HG02759 (cell line): ENCODE data around the gene PCDHGB2.
"Not testable (repeated sequence)": the region's sequence is repeated elsewhere in the genome, so short reads cannot be mapped to it uniquely, and the experiment has no call there.

Experiments
- ATAC-seq: cut with Tn5 transposase; IDR thresholded peaks from one replicate; pipeline ENCODE4 v1.9.1; 2021; ENCODE audit warnings: mild to moderate bottlenecking, moderate library complexity; ENCODE audit not compliant: unreplicated experiment

PCDHGB2 gene

GRCh38 chr5:141349917-141350619 is 9.7 kb upstream of the PCDHGB2 start, which contains the start of gene PCDHGB1:
PCDHGB1 (plus strand) TSS chr5:141350099; CDS start chr5:141350261, 162 bp downstream.
- ATAC-seq = no peak

GRCh38 chr5:141351591-141351990 is 8.2 kb upstream of the PCDHGB2 start:
- ATAC-seq = no peak

- no peak for ATAC-seq
Observed at GRCh38 chr5:141354900-141355469, 4.8 kb upstream of the PCDHGB2 start, which contains the start of gene PCDHGA4. PCDHGA4 (plus strand) TSS chr5:141355021; CDS start chr5:141355108, 87 bp downstream.

GRCh38 chr5:141355641-141356040 is 4.2 kb upstream of the PCDHGB2 start:
- no peak for ATAC-seq

GRCh38 chr5:141356133-141356532 is 3.7 kb upstream of the PCDHGB2 start:
- ATAC-seq = no peak

- no peak for ATAC-seq
Observed at GRCh38 chr5:141356950-141357349, 2.8 kb upstream of the PCDHGB2 start.

- ATAC-seq = no peak
Observed at GRCh38 chr5:141360685-141361084, 891 bp downstream of the PCDHGB2 start.

GRCh38 chr5:141362719-141363118 is 2.9 kb downstream of the PCDHGB2 start:
- ATAC-seq = no peak

GRCh38 chr5:141363952-141364660 is 4.3 kb downstream of the PCDHGB2 start, which contains the start of gene PCDHGA5:
PCDHGA5 (plus strand) TSS chr5:141364162; CDS start chr5:141364331, 169 bp downstream.
- ATAC-seq = no peak

GRCh38 chr5:141366016-141366896 is 6.5 kb downstream of the PCDHGB2 start:
- ATAC-seq = no peak

GRCh38 chr5:141369994-141370848 is 10.4 kb downstream of the PCDHGB2 start, which contains the start of gene PCDHGB3:
PCDHGB3 (plus strand) TSS chr5:141370242; CDS start chr5:141370395, 153 bp downstream.
- peak; percentile 95 for ATAC-seq

- ATAC-seq = no peak
Observed at GRCh38 chr5:141371572-141372475, 12.0 kb downstream of the PCDHGB2 start.

GRCh38 chr5:141373673-141374317 is 14.0 kb downstream of the PCDHGB2 start, which contains the start of gene PCDHGA6:
PCDHGA6 (plus strand) TSS chr5:141373891; CDS start chr5:141374084, 193 bp downstream.
- ATAC-seq = no peak

GRCh38 chr5:141374627-141375026 is 14.8 kb downstream of the PCDHGB2 start:
- ATAC-seq = no peak

GRCh38 chr5:141375444-141376155 is 15.8 kb downstream of the PCDHGB2 start:
- not testable (repeated sequence) for ATAC-seq

- no peak for ATAC-seq
Observed at GRCh38 chr5:141382469-141383294, 22.9 kb downstream of the PCDHGB2 start, which contains the start of gene PCDHGA7. PCDHGA7 (plus strand) TSS chr5:141382742; CDS start chr5:141382900, 158 bp downstream.
